HCT116 (cell line): ENCODE results near the gene TMEM132A. TPM values are rescaled to one million over a fixed set of nuclear protein-coding genes. Genes with fewer than 3 reads are reported as not detected.

Experiments used
- ATAC-seq: fragments of 200-7000 bp; cut with Tn5 transposase; 2 replicates; pipeline ENCODE4 v1.9.1; 2020; ENCODE audit warnings: mild to moderate bottlenecking, moderate library complexity
- BruUV-seq: library from RNA; stranded (reverse); fragments of 400-500 nt; replicated peaks from 2 replicates; lab custom pipeline; 2021; lab: Mats Ljungman, UMichigan
- CTCF ChIA-PET: fragments of 300-600 bp; sonication (Branson Sonifier 250); formaldehyde crosslinking; loops from one replicate; lab custom pipeline; 2021; ENCODE audit warnings: antibody characterized with exemption; lab: Charles Lee
- POLR2A ChIA-PET: fragments of 300-600, 350-600 bp; sonication (Branson Sonifier 250); formaldehyde crosslinking; loops from one replicate; lab custom pipeline; 2021; ENCODE audit warnings: antibody characterized with exemption; lab: Charles Lee
- RAD21 ChIA-PET, 2 experiments: fragments of 300-600 bp; sonication (Branson Sonifier 250); formaldehyde crosslinking; loops; one replicate each; lab custom pipeline; 2023; ENCODE audit warnings: low total read pairs in 2 of 2; ENCODE audit not compliant: uncharacterized antibody in 2 of 2, unreplicated experiment in 2 of 2, low non-redundant PET in 1 of 2; lab: Charles Lee
- DNase-seq: peaks from one replicate; pipeline ENCODE4 v3.0.0-alpha.2; 2010; ENCODE audit warnings: low read depth, low spot score
- H2AFZ ChIP-seq: fragments of 200-600 bp; shearing (Covaris generic), sonication (generic); 2 replicates; pipeline ENCODE4 v1.6.1; 2017; ENCODE audit warnings: low read depth, mixed run types, mixed read lengths, antibody characterized with exemption, low read length; ENCODE audit not compliant: poor library complexity, severe bottlenecking
- H3K27ac ChIP-seq: 2 replicates; pipeline ENCODE4 v1.5.1; 2012; ENCODE audit warnings: low read depth, low read length
- H3K27me3 ChIP-seq: fragments of 200-600 bp; sonication (generic); 2 replicates; pipeline ENCODE4 v1.6.1; 2016; ENCODE audit warnings: mixed run types, low read length, mixed read lengths; ENCODE audit not compliant: insufficient read depth
- H3K36me3 ChIP-seq, 2 experiments: fragments of 200-500 bp in 1 of 2; fragments of 200-600 bp in 1 of 2; sonication (Bioruptor generic) in 1 of 2; sonication (generic) in 1 of 2; 2 replicates each; pipeline versions ENCODE4 v1.5.1 to v1.6.1; 2014 to 2016; ENCODE audit warnings: low read length in 2 of 2, inconsistent platforms in 1 of 2, mixed read lengths in 1 of 2, mixed run types in 1 of 2; ENCODE audit not compliant: insufficient read depth in 2 of 2, control insufficient read depth in 1 of 2
- H3K4me1 ChIP-seq, 2 experiments: fragments of 200-600 bp in 1 of 2; sonication (generic) in 1 of 2; 2 replicates each; pipeline versions ENCODE4 v1.5.1 to v1.6.1; 2012 to 2017; ENCODE audit warnings: low read length in 2 of 2, inconsistent platforms in 1 of 2, mild to moderate bottlenecking in 1 of 2, mixed read lengths in 1 of 2, mixed run types in 1 of 2, moderate library complexity in 1 of 2; ENCODE audit not compliant: insufficient read depth in 2 of 2, control insufficient read depth in 1 of 2
- H3K4me2 ChIP-seq: fragments of 200-600 bp; sonication (generic); 2 replicates; pipeline ENCODE4 v1.6.1; 2017; ENCODE audit warnings: mixed run types, low read length, mixed read lengths
- H3K4me3 ChIP-seq, 2 experiments: fragments of 200-600 bp in 1 of 2; sonication (generic) in 1 of 2; replicated peaks in 1 of 2; 2 replicates each; pipeline ENCODE4 v1.5.1; 2011 to 2016; ENCODE audit warnings: low read length in 2 of 2, control low read depth in 1 of 2, low read depth in 1 of 2, mild to moderate bottlenecking in 1 of 2, mixed read lengths in 1 of 2, mixed run types in 1 of 2
- H3K79me2 ChIP-seq: fragments of 200-600 bp; sonication (generic); 2 replicates; pipeline ENCODE4 v1.6.1; 2017; ENCODE audit warnings: mild to moderate bottlenecking, mixed run types, low read length, moderate library complexity, mixed read lengths; ENCODE audit not compliant: insufficient read depth
- H3K9ac ChIP-seq: fragments of 200-600 bp; sonication (generic); 2 replicates; pipeline ENCODE4 v1.6.1; 2016; ENCODE audit warnings: low read length, mixed read lengths
- H3K9me2 ChIP-seq: fragments of 200-600 bp; sonication (generic), shearing (Covaris generic); 2 replicates; pipeline ENCODE4 v1.6.1; 2017; ENCODE audit warnings: mixed run types, mild to moderate bottlenecking, moderate library complexity; ENCODE audit not compliant: insufficient read depth
- H3K9me3 ChIP-seq, 2 experiments: fragments of 200-500 bp in 1 of 2; fragments of 200-600 bp in 1 of 2; sonication (Bioruptor generic) in 1 of 2; sonication (generic) in 1 of 2; 2 replicates each; pipeline ENCODE4 v1.6.1; 2014 to 2017; ENCODE audit warnings: low read length in 2 of 2, mixed read lengths in 2 of 2, inconsistent platforms in 1 of 2, low read depth in 1 of 2, mild to moderate bottlenecking in 1 of 2, mixed run types in 1 of 2, moderate library complexity in 1 of 2; ENCODE audit not compliant: control insufficient read depth in 1 of 2, insufficient read depth in 1 of 2
- H4K20me1 ChIP-seq: fragments of 200-600 bp; sonication (generic), shearing (Covaris generic); 2 replicates; pipeline ENCODE4 v1.6.1; 2017; ENCODE audit warnings: mixed run types, mild to moderate bottlenecking, moderate library complexity; ENCODE audit not compliant: insufficient read depth
- ATF3 ChIP-seq: IDR thresholded peaks from 2 replicates; pipeline ENCODE4 v1.6.1; 2012
- CBX3 ChIP-seq: IDR thresholded peaks from 2 replicates; pipeline ENCODE4 v1.6.1; 2012; ENCODE audit warnings: low read depth
- EGR1 ChIP-seq: IDR thresholded peaks from 2 replicates; pipeline ENCODE4 v1.6.1; 2012; ENCODE audit warnings: low read depth
- EZH2 ChIP-seq: fragments of 200-600 bp; sonication (generic); IDR thresholded peaks from 2 replicates; pipeline ENCODE4 v1.6.1; 2017; ENCODE audit warnings: antibody characterized with exemption, mixed run types
- FOSL1 ChIP-seq: IDR thresholded peaks from 2 replicates; pipeline ENCODE4 v1.6.1; 2012; ENCODE audit warnings: low read depth
- RAD21 ChIP-seq: IDR thresholded peaks from 2 replicates; pipeline ENCODE4 v1.6.1; 2012; ENCODE audit warnings: low read depth, mild to moderate bottlenecking
- REST ChIP-seq: IDR thresholded peaks from 2 replicates; pipeline ENCODE4 v1.6.1; 2012; ENCODE audit warnings: low read depth
- YY1 ChIP-seq: IDR thresholded peaks from 2 replicates; pipeline ENCODE4 v1.6.1; 2011; ENCODE audit warnings: low read length, low read depth, moderate library complexity, mild to moderate bottlenecking; ENCODE audit not compliant: insufficient replicate concordance; ENCODE audit errors: extremely low read depth
- ZNF274 ChIP-seq: fragments of 200-500 bp; sonication (Bioruptor generic); IDR thresholded peaks from 2 replicates; pipeline ENCODE4 v1.6.1; 2014; ENCODE audit warnings: mild to moderate bottlenecking, low read depth, low read length, inconsistent platforms
- intact Hi-C: fragments of 100-400 bp; cut with micrococcal nuclease; formaldehyde crosslinking; loops from 2 replicates; pipeline ENCODE4 v1.10.0; 2022
- total RNA-seq: library from RNA; stranded (reverse); gene quantifications from one replicate; pipeline ENCODE4 v1.2.1, GENCODE V29; 2021; ENCODE audit not compliant: unreplicated experiment
- TF ChIP-seq, protein P1 (sequence below): IDR thresholded peaks from 2 replicates; pipeline ENCODE4 v1.6.1; 2012
- TF ChIP-seq, protein P2 (sequence below): IDR thresholded peaks from 2 replicates; pipeline ENCODE4 v1.6.1; 2011; ENCODE audit warnings: mild to moderate bottlenecking, low read length, moderate library complexity; ENCODE audit not compliant: insufficient replicate concordance; ENCODE audit errors: extremely low read depth

TMEM132A gene
- total RNA-seq, 1 experiment from 2014 or later, result 120 TPM

- H3K4me1 ChIP-seq, result peaks cover 26 to 66% of the 10 kb centered on the region in 2 experiments
- no peak overlapping the region for H3K9ac ChIP-seq
- no peaks in the 10 kb centered on the region for H3K9me2 ChIP-seq
- no peak overlapping the region for H3K4me2 ChIP-seq
- peaks cover 9 to 21% of the 10 kb centered on the region in 2 experiments; a peak in 2 of 4 replicates for H3K36me3 ChIP-seq
- H3K27ac ChIP-seq, result no peak overlapping the region
- H2AFZ ChIP-seq, result no peak overlapping the region
- no peaks in the 10 kb centered on the region; the same call in 1 of the 2 replicates for H4K20me1 ChIP-seq
- H3K79me2 ChIP-seq, result peaks cover 57% of the 10 kb centered on the region
- no peak for DNase-seq
- BruUV-seq, result no TSS peak
- ChIA-PET CTCF (no interaction called here), RAD21 (no interaction called here), POLR2A (no interaction called here)
- ATAC-seq, result no peak
- no peaks in the 10 kb centered on the region for H3K9me3 ChIP-seq
- TF ChIP-seq FOSL1 (no peak), EZH2 (no peak), ATF3 (no peak), RAD21 (no peak), YY1 (no peak), REST (no peak), CBX3 (no peak), EGR1 (no peak), ZNF274 (no peak)
- TF ChIP-seq, protein P1, sequence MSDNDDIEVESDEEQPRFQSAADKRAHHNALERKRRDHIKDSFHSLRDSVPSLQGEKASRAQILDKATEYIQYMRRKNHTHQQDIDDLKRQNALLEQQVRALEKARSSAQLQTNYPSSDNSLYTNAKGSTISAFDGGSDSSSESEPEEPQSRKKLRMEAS, result no peak
- TF ChIP-seq, protein P2, sequence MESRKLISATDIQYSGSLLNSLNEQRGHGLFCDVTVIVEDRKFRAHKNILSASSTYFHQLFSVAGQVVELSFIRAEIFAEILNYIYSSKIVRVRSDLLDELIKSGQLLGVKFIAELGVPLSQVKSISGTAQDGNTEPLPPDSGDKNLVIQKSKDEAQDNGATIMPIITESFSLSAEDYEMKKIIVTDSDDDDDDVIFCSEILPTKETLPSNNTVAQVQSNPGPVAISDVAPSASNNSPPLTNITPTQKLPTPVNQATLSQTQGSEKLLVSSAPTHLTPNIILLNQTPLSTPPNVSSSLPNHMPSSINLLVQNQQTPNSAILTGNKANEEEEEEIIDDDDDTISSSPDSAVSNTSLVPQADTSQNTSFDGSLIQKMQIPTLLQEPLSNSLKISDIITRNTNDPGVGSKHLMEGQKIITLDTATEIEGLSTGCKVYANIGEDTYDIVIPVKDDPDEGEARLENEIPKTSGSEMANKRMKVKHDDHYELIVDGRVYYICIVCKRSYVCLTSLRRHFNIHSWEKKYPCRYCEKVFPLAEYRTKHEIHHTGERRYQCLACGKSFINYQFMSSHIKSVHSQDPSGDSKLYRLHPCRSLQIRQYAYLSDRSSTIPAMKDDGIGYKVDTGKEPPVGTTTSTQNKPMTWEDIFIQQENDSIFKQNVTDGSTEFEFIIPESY, result no peak
- TF ChIP-seq, all 23 proteins: peak for 0
- H3K4me3 ChIP-seq, result no peak overlapping the region
- intact Hi-C loops, result loop anchor here (10.0 kb wide), 1 partner anchor 268 kb away; no protein-coding TSS in a partner anchor
- H3K27me3 ChIP-seq, result no peaks in the 10 kb centered on the region
These were observed 7.0 kb upstream of the TMEM132A start for GRCh38 chr11:60917267-60917666.
